Muscle layer of colon (tissue), 2 donors: ENCODE measurements around the gene TTC33.

Experiments used
- H3K27ac ChIP-seq: one replicate; pipeline ENCODE4 v1.7.0; 2013; ENCODE audit warnings: low read depth, mild to moderate bottlenecking, low read length, moderate library complexity
- H3K27me3 ChIP-seq, 2 donors: one replicate each; pipeline ENCODE4 v1.7.0; 2013; ENCODE audit warnings: low read length in 2 of 2, mild to moderate bottlenecking in 2 of 2; ENCODE audit not compliant: insufficient read depth in 2 of 2, control insufficient read depth in 1 of 2
- H3K36me3 ChIP-seq: one replicate; pipeline ENCODE4 v1.7.0; 2013; ENCODE audit warnings: mild to moderate bottlenecking, low read length; ENCODE audit not compliant: insufficient read depth
- H3K4me1 ChIP-seq: one replicate; pipeline ENCODE4 v1.7.0; 2013; ENCODE audit warnings: mild to moderate bottlenecking, low read length; ENCODE audit not compliant: insufficient read depth
- H3K4me3 ChIP-seq, 2 donors: one replicate each; pipeline ENCODE4 v1.7.0; 2013; ENCODE audit warnings: low read length in 2 of 2, low read depth in 1 of 2, mild to moderate bottlenecking in 1 of 2, moderate library complexity in 1 of 2
- H3K9ac ChIP-seq: one replicate; pipeline ENCODE4 v1.7.0; 2013; ENCODE audit warnings: low read length
- H3K9me3 ChIP-seq: one replicate; pipeline ENCODE4 v1.7.0; 2013; ENCODE audit warnings: mild to moderate bottlenecking, low read length
- donor health status: abdominal sarcoma.
- donor health status: Adenocarcinoma of cecum.

The TTC33 gene

GRCh38 chr5:40554054-40554453 is 201.7 kb downstream of the TTC33 start:
- no peak overlapping the region for H3K27ac ChIP-seq
- no peaks in the 10 kb centered on the region for H3K36me3 ChIP-seq
- H3K27me3 ChIP-seq = no peaks in the 10 kb centered on the region
- peaks cover 8% of the 10 kb centered on the region for H3K4me1 ChIP-seq
- H3K9me3 ChIP-seq = no peaks in the 10 kb centered on the region
- no peak overlapping the region for H3K9ac ChIP-seq
- H3K4me3 ChIP-seq = no peak overlapping the region

GRCh38 chr5:40552981-40553380 is 202.8 kb downstream of the TTC33 start:
- Histone ChIP-seq H3K4me3 (no peak overlapping the region), H3K27me3 (no peaks in the 10 kb centered on the region), H3K4me1 (peaks cover 8% of the 10 kb centered on the region), H3K36me3 (no peaks in the 10 kb centered on the region), H3K27ac (no peak overlapping the region), H3K9me3 (no peaks in the 10 kb centered on the region), H3K9ac (no peak overlapping the region)

- Histone ChIP-seq H3K36me3 (no peaks in the 10 kb centered on the region), H3K4me3 (no peak overlapping the region), H3K27ac (no peak overlapping the region), H3K27me3 (no peaks in the 10 kb centered on the region), H3K9me3 (no peaks in the 10 kb centered on the region), H3K9ac (no peak overlapping the region), H3K4me1 (peaks cover 8% of the 10 kb centered on the region)
Observed at GRCh38 chr5:40551496-40552491, 204.0 kb downstream of the TTC33 start.

GRCh38 chr5:40550481-40550880 is 205.3 kb downstream of the TTC33 start:
- Histone ChIP-seq H3K27me3 (no peaks in the 10 kb centered on the region), H3K9ac (no peak overlapping the region), H3K27ac (no peak overlapping the region), H3K4me1 (peaks cover 8% of the 10 kb centered on the region), H3K9me3 (no peaks in the 10 kb centered on the region), H3K4me3 (no peak overlapping the region), H3K36me3 (no peaks in the 10 kb centered on the region)

- no peaks in the 10 kb centered on the region for H3K27me3 ChIP-seq
- no peak overlapping the region for H3K27ac ChIP-seq
- no peak overlapping the region for H3K9ac ChIP-seq
- H3K9me3 ChIP-seq = no peaks in the 10 kb centered on the region
- no peak overlapping the region for H3K4me3 ChIP-seq
- H3K36me3 ChIP-seq = no peaks in the 10 kb centered on the region
- peaks cover 8% of the 10 kb centered on the region for H3K4me1 ChIP-seq
Observed at GRCh38 chr5:40549616-40550015, 206.1 kb downstream of the TTC33 start.

GRCh38 chr5:40547994-40548575 is 207.7 kb downstream of the TTC33 start:
- H3K9me3 ChIP-seq = no peaks in the 10 kb centered on the region
- H3K4me3 ChIP-seq = no peak overlapping the region
- H3K4me1 ChIP-seq = peaks cover 8% of the 10 kb centered on the region
- no peak overlapping the region for H3K27ac ChIP-seq
- H3K9ac ChIP-seq = no peak overlapping the region
- H3K36me3 ChIP-seq = no peaks in the 10 kb centered on the region
- H3K27me3 ChIP-seq = no peaks in the 10 kb centered on the region

- Histone ChIP-seq H3K27ac (no peak overlapping the region), H3K36me3 (no peaks in the 10 kb centered on the region), H3K4me1 (peaks cover 7% of the 10 kb centered on the region), H3K27me3 (no peaks in the 10 kb centered on the region), H3K9me3 (no peaks in the 10 kb centered on the region), H3K9ac (no peak overlapping the region), H3K4me3 (no peak overlapping the region)
Observed at GRCh38 chr5:40547557-40547956, 208.2 kb downstream of the TTC33 start.

- H3K36me3 ChIP-seq = no peaks in the 10 kb centered on the region
- no peaks in the 10 kb centered on the region for H3K9me3 ChIP-seq
- H3K4me1 ChIP-seq = no peaks in the 10 kb centered on the region
- no peaks in the 10 kb centered on the region for H3K27me3 ChIP-seq
- no peak overlapping the region for H3K9ac ChIP-seq
- H3K27ac ChIP-seq = no peak overlapping the region
- H3K4me3 ChIP-seq = no peak overlapping the region
Observed at GRCh38 chr5:40540301-40540700, 215.5 kb downstream of the TTC33 start.

- Histone ChIP-seq H3K9me3 (no peaks in the 10 kb centered on the region), H3K4me3 (no peak overlapping the region), H3K4me1 (no peaks in the 10 kb centered on the region), H3K36me3 (no peaks in the 10 kb centered on the region), H3K9ac (no peak overlapping the region), H3K27me3 (no peaks in the 10 kb centered on the region), H3K27ac (no peak overlapping the region)
Observed at GRCh38 chr5:40524677-40525076, 231.1 kb downstream of the TTC33 start.

GRCh38 chr5:40521925-40522324 is 233.8 kb downstream of the TTC33 start:
- Histone ChIP-seq H3K36me3 (no peaks in the 10 kb centered on the region), H3K4me1 (peaks cover 7% of the 10 kb centered on the region), H3K27ac (no peak overlapping the region), H3K27me3 (no peaks in the 10 kb centered on the region), H3K9me3 (no peaks in the 10 kb centered on the region), H3K9ac (no peak overlapping the region), H3K4me3 (no peak overlapping the region)

- no peaks in the 10 kb centered on the region for H3K9me3 ChIP-seq
- H3K27me3 ChIP-seq = no peaks in the 10 kb centered on the region
- H3K4me3 ChIP-seq = no peak overlapping the region
- no peaks in the 10 kb centered on the region for H3K36me3 ChIP-seq
- no peak overlapping the region for H3K27ac ChIP-seq
- no peak overlapping the region for H3K9ac ChIP-seq
- H3K4me1 ChIP-seq = peaks cover 7% of the 10 kb centered on the region
Observed at GRCh38 chr5:40521108-40521785, 234.5 kb downstream of the TTC33 start.
